DND-41 (cell line): ENCODE measurements around the gene CHST10.

Source experiments
- ATAC-seq: fragments of 200-7000 bp; cut with Tn5 transposase; 3 replicates; pipeline ENCODE4 v1.9.1; 2021; ENCODE audit warnings: low read depth; ENCODE audit not compliant: insufficient read depth
- DNase-seq: peaks from one replicate; pipeline ENCODE4 v3.0.0-alpha.2; 2020
- H2AFZ ChIP-seq: 2 replicates; pipeline ENCODE4 v1.6.0; 2012; ENCODE audit warnings: low read depth, low read length
- H3K27ac ChIP-seq: 2 replicates; pipeline ENCODE4 v1.5.1; 2012; ENCODE audit warnings: low read length, inconsistent platforms
- H3K27me3 ChIP-seq: fragments of 200-600 bp; sonication (generic); 2 replicates; pipeline ENCODE4 v1.6.0; 2012; ENCODE audit warnings: low read length, mild to moderate bottlenecking, inconsistent platforms; ENCODE audit not compliant: insufficient read depth, poor library complexity
- H3K36me3 ChIP-seq: 2 replicates; pipeline ENCODE4 v1.5.1; 2012; ENCODE audit warnings: low read length, inconsistent platforms; ENCODE audit not compliant: insufficient read depth
- H3K4me1 ChIP-seq: 2 replicates; pipeline ENCODE4 v1.5.1; 2012; ENCODE audit warnings: mild to moderate bottlenecking, low read length; ENCODE audit not compliant: insufficient read depth
- H3K4me2 ChIP-seq: 2 replicates; pipeline ENCODE4 v1.6.0; 2012; ENCODE audit warnings: mild to moderate bottlenecking, moderate library complexity, low read length, inconsistent platforms; ENCODE audit not compliant: insufficient read depth
- H3K4me3 ChIP-seq, 2 experiments: fragments of 200-600 bp in 1 of 2; shearing (Covaris generic) in 1 of 2; 2 replicates each; pipeline ENCODE4 v1.5.1; 2012 to 2016; ENCODE audit warnings: inconsistent platforms in 2 of 2, low read length in 2 of 2, mild to moderate bottlenecking in 2 of 2, low read depth in 1 of 2, moderate library complexity in 1 of 2
- H3K79me2 ChIP-seq: 2 replicates; pipeline ENCODE4 v1.6.0; 2012; ENCODE audit warnings: low read length, inconsistent platforms; ENCODE audit not compliant: insufficient read depth
- H3K9ac ChIP-seq: 2 replicates; pipeline ENCODE4 v1.6.0; 2012; ENCODE audit warnings: low read depth, mild to moderate bottlenecking, inconsistent platforms, low read length, moderate library complexity
- H3K9me3 ChIP-seq: 2 replicates; pipeline ENCODE4 v1.5.1; 2012; ENCODE audit warnings: low read length, moderate library complexity, mild to moderate bottlenecking, inconsistent platforms; ENCODE audit not compliant: insufficient read depth, severe bottlenecking
- H4K20me1 ChIP-seq: 2 replicates; pipeline ENCODE4 v1.6.0; 2012; ENCODE audit warnings: low read length; ENCODE audit not compliant: insufficient read depth
- CTCF ChIP-seq: IDR thresholded peaks from 2 replicates; pipeline ENCODE4 v1.5.1; 2012; ENCODE audit warnings: borderline replicate concordance, low read length, moderate library complexity, mild to moderate bottlenecking; ENCODE audit not compliant: poor library complexity, severe bottlenecking; ENCODE audit errors: extremely low read depth
- EZH2 ChIP-seq: IDR thresholded peaks from 3 replicates; pipeline ENCODE4 v1.6.1; 2012; ENCODE audit warnings: borderline replicate concordance, low read depth, mild to moderate bottlenecking, moderate library complexity, low read length, inconsistent platforms; ENCODE audit not compliant: severe bottlenecking

CHST10 gene

GRCh38 chr2:100401268-100401667 lies 16.2 kb downstream of the CHST10 start:
- H3K4me1 ChIP-seq, result no peaks in the 10 kb centered on the region
- DNase-seq, result no peak
- no peaks in the 10 kb centered on the region for H3K27me3 ChIP-seq
- H3K4me3 ChIP-seq, result no peak overlapping the region
- H4K20me1 ChIP-seq, result peaks cover 4% of the 10 kb centered on the region
- TF ChIP-seq CTCF, result no peak
- no peak for TF ChIP-seq EZH2
- ATAC-seq, result no peak
- no peaks in the 10 kb centered on the region for H3K79me2 ChIP-seq
- H3K9ac ChIP-seq, result no peak overlapping the region
- H3K27ac ChIP-seq, result no peak overlapping the region
- H3K4me2 ChIP-seq, result no peak overlapping the region
- H3K9me3 ChIP-seq, result no peaks in the 10 kb centered on the region
- H2AFZ ChIP-seq, result no peak overlapping the region
- H3K36me3 ChIP-seq, result peaks cover 67% of the 10 kb centered on the region

DNA sequence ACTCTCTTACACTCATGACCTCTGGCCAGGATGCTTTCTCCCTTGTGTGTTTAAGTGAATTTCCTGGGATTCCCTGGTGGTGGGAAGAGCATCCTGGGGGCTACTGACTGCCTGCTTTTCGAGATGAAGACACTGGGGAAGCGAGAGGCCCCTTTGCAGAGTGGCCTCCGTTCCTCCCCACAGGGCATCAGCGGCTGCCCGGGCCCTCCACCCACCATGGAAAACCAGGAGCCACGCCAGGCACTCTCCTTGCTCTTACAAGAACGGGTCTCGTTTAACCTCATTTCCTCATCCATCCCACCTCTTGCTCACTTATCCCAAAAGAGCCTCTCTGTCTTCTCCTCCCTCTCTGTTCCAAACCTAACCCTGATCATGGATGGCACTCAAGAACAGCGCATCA lies 17.8 kb downstream of the CHST10 start:
- no peaks in the 10 kb centered on the region for H3K4me1 ChIP-seq
- H3K27ac ChIP-seq, result no peak overlapping the region

DNA sequence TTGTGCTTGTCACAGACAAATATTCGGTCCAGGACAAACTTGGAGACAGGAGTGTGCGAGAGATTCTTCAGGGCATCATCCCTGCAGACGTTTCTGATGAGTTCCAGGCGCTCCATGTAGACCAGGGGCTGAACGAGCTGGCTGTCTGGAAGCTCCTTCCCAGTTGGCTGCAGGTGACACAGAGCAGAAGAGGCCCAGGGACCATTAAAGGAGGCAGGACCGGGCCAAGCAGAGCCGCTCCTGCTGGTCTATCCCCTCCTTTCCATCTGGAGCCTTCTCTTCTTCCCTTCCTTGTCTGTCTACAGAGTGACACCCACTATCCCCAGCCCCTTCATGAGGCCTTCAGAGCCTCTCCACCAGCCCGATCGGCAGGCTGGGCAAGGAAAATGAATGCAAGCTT lies 19.5 kb downstream of the CHST10 start:
- TF ChIP-seq EZH2 (no peak), CTCF (no peak)
- no peak for ATAC-seq
- no peak overlapping the region for H3K4me2 ChIP-seq
- H3K9me3 ChIP-seq, result no peaks in the 10 kb centered on the region
- no peaks in the 10 kb centered on the region for H3K4me1 ChIP-seq
- H2AFZ ChIP-seq, result no peak overlapping the region
- no peaks in the 10 kb centered on the region for H3K79me2 ChIP-seq
- H3K9ac ChIP-seq, result no peak overlapping the region
- H3K27me3 ChIP-seq, result no peaks in the 10 kb centered on the region
- DNase-seq, result no peak
- no peak overlapping the region for H3K27ac ChIP-seq
- H3K4me3 ChIP-seq, result no peak overlapping the region
- H3K36me3 ChIP-seq, result peaks cover 59% of the 10 kb centered on the region
- peaks cover 4% of the 10 kb centered on the region for H4K20me1 ChIP-seq

More for the DNA sequence above, 17.8 kb downstream of the CHST10 start:
- ATAC-seq (no peak), DNase-seq (no peak)
- peaks cover 4% of the 10 kb centered on the region for H4K20me1 ChIP-seq
- no peak for TF ChIP-seq EZH2
- no peak for TF ChIP-seq CTCF
- no peaks in the 10 kb centered on the region for H3K27me3 ChIP-seq
- H3K9me3 ChIP-seq, result no peaks in the 10 kb centered on the region
- H3K4me2 ChIP-seq, result no peak overlapping the region
- peaks cover 62% of the 10 kb centered on the region for H3K36me3 ChIP-seq
- no peaks in the 10 kb centered on the region for H3K79me2 ChIP-seq
- no peak overlapping the region for H3K4me3 ChIP-seq
- H3K9ac ChIP-seq, result no peak overlapping the region
- no peak overlapping the region for H2AFZ ChIP-seq
